Measurements from ENCODE around the gene MACROD1.

The MACROD1 gene

GRCh38 chr11:64150481-64151239, 15.3 kb downstream of the MACROD1 start:
- no peak for DNase-seq (ENCODE audit: low read depth)

GRCh38 chr11:64150051-64150450, 15.9 kb downstream of the MACROD1 start:
- no peak for DNase-seq (ENCODE audit: low read depth)

GRCh38 chr11:64148917-64149617, 16.8 kb downstream of the MACROD1 start:
- DNase-seq (ENCODE audit: low read depth): no peak

- DNase-seq (ENCODE audit: low read depth): no peak
Measured at GRCh38 chr11:64148226-64148916, 17.5 kb downstream of the MACROD1 start.

DNA sequence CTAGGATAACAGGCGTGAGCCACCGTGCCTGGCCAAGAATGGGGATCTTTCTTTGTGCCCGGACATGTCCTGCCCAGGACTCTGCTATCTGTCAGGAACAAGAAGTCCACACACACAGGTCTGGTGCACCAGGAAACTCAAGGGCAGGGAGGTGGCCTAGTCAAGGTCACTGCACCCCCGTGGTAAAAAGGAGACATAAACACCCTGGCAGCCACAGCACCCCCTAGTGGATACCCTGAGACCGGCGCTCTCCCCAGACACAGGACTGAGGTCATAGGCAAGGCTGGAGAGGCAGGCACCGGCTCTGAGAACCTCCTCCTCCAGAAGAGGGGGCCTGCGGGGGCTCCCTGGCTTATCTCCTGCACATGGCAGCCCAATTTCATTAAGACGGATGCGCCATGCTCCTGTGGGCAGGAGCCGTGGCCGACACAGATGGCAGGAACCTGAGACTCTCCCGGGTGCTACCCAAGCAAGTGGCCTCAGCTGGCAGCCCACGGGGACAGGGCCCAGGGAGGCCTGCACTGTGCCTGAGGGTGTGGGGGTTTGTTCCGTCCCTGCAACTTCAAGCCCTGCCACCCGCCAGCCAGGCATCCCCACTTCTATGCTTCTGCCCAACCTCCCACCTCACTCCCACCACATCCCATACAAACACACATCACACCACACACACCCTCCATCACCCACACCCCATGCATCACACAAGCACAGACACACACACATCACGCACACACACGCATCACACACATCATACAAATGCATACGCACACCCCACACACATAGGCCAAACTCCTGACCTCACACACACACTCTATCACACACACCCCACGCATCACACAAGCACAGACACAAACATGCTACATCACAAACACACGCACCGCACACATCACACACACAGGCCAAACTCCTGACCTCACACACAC, 19.6 kb downstream of the MACROD1 start:
- no peak for DNase-seq (ENCODE audit: low read depth)

GRCh38 chr11:64144587-64145472, 21.1 kb downstream of the MACROD1 start:
- no peak for DNase-seq (ENCODE audit: low read depth)

DNA sequence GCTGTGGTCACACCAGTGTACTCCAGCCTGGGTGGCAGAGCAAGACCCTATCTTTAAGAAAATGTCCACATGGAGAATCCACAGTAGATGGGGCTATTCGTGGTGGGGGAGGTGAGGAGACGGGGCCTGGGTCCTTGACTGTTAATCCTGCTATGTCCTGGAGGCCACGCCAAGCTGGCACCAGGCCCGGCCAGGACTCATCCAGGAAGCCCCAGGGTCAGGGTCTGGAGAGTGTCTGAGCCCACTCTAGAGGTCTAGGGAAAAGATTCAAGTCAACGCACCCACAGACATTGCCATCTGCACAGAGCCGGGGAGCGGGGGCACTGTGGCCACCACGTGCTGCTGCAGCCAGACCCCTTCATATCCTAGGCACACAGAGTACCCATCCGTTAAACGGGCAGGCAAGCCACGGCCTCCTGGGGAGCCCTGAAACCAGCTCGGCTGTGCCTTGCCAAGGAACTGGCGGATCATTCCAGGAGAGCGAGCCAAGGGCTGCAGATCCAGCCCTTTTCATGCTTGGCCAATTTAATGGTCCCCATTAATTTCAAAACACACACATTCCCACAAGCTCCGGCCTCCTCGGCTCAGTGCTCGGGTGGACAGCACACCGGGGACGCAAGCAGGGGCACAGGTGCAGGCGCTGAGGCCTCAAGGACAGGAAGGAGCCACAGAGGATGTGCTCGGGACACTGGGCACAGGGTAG, 24.7 kb downstream of the MACROD1 start:
- DNase-seq (ENCODE audit: low read depth): no peak

DNA sequence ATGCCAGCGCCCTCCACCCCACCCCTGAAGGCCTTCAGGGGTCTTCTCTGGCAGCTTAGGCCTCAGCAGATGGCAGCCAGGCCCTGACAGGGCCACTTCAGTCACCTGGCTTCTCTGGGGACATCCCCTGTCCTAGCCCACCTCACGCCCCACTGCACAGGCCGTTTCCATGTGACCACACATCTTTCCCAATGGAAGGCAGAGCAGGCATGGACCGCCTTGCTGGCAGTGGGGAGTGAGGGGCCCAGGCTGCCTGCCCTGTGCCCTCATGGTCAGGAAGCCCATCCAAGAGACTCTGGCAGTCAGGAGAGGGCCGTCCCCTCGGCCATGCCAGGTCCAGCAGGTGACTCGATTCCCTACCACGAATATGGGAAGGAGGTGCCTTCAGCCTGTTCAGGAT, 25.8 kb downstream of the MACROD1 start:
- DNase-seq (ENCODE audit: low read depth): no peak

- no peak for DNase-seq (ENCODE audit: low read depth)
Measured at GRCh38 chr11:64139049-64139448, 26.9 kb downstream of the MACROD1 start.

GRCh38 chr11:64138398-64138797, 27.5 kb downstream of the MACROD1 start:
- no peak for DNase-seq (ENCODE audit: low read depth)

- DNase-seq (ENCODE audit: low read depth): no peak
Measured at GRCh38 chr11:64136765-64137441, 29.0 kb downstream of the MACROD1 start.

DNA sequence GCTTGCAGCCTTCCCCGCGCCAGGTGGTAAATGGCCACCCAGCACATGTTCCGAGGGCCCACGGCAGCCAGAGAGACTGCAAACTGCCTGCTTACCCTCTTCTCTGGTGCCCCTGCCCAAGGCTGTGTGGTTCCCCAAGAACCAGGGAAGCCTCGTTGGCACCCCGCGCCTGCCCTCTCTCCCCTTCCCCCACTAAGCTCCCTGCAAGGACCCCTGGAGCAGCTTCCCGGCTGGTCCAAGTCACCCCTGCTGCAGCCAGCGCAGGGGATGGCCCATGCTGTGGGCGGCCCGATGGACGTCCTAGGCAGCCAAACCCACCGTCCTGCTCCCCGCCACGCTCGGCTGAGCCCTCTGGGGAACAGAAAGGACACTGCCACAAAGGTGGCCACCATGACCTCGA, 30.2 kb downstream of the MACROD1 start:
- DNase-seq (ENCODE audit: low read depth): no peak

DNA sequence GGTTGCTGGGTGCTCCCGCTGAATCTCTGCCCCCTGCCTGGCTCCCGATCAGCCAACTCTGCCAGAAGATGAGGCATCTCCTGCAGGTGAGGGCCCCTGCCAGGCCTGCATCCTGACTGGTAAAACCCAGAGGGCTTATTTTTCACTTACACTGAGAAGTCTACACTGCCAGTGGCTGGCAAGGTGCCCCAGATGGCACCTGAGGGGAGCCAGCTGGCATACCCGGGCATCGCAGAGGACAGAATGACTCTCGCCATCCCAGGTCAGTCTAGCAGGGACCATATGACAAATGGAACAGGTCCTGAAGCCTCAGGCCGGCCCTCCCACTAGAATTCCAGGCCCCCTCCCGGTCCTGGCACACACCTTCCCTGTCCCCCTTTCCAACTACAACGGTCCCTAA, 30.9 kb downstream of the MACROD1 start:
- DNase-seq (ENCODE audit: low read depth): no peak

GRCh38 chr11:64132982-64133705, 32.8 kb downstream of the MACROD1 start:
- DNase-seq (ENCODE audit: low read depth): no peak

GRCh38 chr11:64132191-64132771, 33.6 kb downstream of the MACROD1 start:
- DNase-seq (ENCODE audit: low read depth): no peak

DNA sequence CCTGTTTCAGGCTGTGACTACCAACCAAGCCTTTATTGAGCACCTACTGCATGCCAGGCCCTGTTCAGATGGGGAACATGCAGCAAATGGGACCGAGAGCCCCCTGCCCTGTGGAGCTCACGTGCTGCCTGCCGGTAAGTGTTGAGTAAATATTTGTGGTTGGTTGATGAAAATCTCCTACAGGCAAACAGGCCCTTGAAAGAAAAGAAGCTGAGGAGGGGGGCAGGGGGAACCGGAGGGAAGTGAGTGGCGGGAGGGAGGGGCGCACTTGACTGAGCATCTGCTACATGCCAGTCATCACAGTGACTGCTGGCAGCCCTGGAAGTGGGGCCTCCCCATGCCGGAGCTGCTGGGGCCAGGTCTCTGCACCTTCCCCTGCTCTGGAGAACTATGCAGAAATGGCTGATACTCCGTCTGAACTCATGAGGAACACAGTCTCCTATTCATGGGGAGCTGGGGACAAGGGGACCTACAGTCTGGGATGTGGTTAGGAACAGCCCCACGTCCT, 34.2 kb downstream of the MACROD1 start:
- DNase-seq (ENCODE audit: low read depth): no peak

DNA sequence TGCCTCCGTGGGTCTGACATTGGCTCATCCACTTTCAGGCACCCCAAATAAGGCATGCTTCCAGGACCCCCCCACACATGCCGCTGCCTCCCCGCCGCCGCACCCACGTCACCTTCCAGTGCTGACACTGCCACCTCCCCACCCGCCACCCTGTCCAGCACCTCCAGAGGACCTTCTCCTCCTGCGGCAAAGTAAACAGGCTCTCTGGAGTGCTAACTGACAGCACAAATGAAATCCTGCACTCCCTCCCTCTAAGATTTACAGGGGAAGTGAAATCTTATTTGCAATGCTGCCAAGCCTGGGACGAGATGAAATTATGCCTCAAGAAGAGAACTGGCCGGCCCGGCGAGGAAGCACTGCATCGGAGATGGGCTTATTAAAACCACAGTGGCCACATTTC, 35.3 kb downstream of the MACROD1 start:
- no peak for DNase-seq (ENCODE audit: low read depth)

DNA sequence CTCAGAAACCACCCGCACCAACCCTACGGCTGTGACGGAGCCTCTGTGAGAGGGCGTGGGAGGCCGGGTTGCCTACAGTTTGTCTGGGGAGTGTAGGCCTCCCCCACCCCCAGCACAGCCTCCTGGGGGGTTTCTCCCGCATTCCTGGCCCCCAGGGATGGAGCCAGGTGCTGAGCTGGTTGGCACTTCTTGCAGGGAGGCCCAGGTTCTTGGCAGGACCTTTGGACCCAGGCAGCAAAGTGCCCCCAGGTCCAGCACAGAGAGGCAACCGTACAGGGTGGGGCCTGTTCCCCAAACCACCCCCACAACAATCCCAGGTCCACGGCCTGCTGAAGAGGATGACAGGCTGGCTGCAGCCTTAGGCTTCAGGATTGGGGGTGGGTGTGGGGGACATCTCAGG, 36.5 kb downstream of the MACROD1 start:
- no peak for DNase-seq (ENCODE audit: low read depth)
